D341Med (cell line): ENCODE data around the gene PLA2G3.

Experiments used
- DNase-seq: peaks from one replicate; pipeline ENCODE4 v3.0.0; 2012; ENCODE audit warnings: low spot score

The PLA2G3 gene

DNA sequence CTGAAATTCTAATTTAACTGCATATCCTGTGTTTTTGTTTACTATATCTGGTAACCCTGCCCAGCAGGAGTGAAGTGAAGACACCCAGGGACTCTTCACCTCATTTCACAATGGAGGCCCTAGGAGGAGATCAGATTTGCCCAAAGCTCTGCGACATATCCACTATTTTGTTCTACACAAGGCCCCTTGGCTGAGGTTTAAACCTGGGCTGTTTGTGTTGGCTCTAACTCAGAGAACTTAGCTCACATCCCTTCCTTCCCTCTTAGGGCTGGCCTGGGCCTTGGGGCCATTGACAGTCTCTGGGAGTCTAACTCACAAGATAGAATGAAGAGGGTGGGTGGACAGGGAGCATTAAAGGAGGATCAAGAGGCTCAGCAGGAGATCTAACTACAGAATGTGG is 8.2 kb upstream of the PLA2G3 start:
- DNase-seq: peak; percentile 28

DNA sequence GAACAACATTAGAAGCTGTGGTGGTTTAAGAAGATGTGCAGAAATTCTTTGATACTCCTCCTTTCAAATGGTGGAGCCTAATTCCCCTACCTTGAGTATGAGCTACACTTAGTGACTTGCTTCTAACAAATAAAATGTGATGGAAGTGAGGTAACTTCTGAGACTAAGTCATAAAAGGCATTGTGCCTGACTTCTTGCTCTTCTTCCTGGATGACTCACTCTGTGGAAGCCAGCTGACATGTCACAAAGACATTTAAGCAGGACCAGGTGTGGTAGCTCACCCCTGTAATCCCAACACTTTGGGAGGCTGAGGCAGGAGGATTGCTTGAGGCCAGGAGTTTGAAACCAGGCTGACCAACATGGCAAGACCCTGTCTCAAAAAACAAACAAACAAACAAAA is 3.9 kb upstream of the PLA2G3 start:
- DNase-seq: no peak

DNA sequence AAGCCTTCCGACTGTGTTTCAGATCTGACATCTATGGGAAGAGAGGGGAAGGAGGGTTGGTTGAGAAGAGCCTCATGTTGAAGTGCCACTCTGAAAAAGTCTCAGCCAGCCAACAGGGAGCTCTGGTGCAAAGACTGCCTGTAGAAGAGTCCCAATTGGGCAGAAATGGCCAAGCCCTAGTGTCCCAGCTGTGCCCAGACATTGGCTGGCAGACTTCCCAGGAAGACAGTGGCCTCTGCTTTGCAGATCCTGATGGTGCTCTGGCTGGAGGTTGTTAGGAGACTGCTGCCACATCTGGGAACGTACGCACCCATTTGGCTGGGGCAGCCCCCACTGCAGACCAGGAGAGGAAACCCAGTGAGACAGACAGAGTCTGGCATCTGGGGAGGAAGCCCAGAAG is 3.2 kb upstream of the PLA2G3 start:
- DNase-seq: no peak

DNA sequence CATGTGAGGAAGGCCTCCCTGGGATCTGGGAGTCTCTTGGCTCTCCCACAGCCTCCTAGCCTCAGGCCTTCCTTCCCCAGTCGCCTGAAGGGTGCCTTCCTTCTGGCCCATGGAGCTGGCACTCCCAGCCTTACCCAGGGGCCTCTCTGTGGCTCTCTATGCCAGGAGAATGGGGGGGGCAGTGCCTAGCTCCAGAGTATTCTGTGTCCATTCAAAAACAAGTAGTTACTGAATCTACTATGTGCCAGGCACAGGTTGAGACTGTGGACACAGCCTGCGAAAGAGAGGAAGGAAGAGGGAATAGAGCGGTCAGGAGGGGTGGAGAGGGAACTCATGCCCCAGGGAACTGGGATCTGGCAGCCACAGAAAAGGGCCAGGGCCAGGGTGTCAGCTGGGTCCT is 2.7 kb upstream of the PLA2G3 start:
- no peak for DNase-seq

DNA sequence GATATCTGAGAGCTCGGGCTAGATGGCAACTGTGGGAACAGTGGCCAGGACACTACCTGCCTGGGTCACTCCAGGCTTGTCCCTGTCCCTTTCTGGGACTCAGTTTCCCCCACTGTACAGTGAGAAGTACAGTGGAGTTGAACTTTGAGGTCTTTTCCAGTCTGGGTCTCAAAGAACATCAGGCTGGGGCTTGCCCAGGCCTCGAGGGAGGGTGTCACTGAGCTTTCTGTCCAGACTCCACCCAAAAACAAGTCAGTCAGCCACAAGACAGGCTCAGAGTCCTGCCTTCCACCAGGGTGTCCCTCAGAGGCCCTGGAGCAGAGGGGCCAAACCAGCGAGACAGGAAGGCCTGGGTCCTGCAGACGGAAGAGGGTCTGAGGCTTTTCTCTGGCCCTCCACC is 2.0 kb upstream of the PLA2G3 start:
- peak; percentile 4 for DNase-seq

DNA sequence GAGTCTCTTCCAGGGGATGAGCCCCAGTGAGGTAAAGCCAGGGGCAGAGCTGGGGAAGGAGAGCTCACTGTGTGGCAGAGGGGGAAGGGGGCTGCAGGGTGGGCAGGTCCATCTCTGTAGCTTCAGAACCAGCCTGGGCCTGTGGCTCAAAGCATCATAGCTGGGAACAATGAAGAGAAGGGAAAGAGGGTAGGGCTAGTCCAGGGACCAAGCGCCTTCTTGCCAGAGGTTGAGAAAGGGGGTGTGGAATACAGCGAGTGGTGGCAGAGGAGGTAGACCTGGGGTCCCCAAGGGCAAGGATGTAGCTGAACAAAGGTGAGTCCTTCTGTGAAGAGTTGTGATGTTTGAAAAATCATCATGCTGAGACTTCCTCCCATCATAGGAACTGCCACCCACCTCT is 1.2 kb upstream of the PLA2G3 start:
- peak; percentile 18 for DNase-seq

DNA sequence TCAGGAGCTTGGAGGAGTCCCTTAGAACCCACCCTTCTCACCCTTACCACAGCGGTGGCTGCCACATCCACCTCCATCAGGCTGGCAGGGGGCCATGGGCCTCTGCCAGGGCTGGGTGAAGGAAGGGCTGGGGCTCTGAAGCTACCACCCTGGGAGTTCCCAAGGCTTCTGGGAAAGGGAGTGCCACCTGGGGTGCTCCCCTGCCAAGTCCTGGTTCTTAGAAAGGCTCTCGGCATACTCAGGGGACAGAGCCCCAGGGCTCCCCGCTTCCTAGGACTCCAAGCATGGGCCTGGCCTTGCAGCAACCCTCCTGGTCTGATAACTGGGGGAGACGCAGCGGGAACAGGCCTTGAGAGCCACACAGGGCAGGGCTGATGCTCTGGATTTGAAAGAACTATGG is 438 bp upstream of the PLA2G3 start:
- DNase-seq: peak; percentile 35

DNA sequence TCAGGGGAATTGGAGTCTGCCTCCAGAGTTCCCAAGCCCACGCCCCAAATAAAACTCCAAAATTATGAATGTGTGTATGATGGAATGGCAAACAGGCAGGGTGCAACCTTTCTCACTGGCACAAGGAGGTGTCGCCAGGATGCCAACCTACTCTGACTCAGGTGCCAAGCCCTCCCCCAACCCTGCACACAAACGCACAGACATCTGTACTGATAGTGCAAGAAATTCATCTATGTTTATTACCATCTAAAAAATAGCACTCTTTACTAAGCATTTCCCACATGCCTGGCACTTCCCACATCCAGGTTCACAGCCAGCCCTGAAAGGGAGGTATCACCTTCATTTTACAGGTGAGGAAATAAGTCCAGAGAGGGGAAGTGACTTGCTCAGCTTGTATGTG is 1.2 kb downstream of the PLA2G3 start:
- no peak for DNase-seq

DNA sequence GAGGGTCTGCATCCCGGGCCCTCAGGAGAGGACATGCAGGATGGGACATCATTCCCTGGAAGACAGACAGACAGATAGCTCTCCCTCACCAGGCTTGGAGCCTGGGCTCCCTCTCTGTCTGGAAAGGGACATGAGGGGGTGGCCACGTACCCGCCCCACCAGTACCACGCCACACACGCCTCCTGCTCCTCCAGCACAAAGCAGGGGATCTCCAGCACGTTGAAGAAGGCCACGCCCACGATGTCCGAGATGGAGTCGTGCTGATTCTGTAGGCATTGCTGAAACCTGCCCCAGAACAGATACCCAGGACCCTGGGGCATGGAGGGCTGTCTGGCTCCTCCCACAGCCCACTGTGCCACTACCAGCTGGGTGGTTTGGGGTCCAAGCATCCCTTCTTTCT is 2.2 kb downstream of the PLA2G3 start:
- no peak for DNase-seq

DNA sequence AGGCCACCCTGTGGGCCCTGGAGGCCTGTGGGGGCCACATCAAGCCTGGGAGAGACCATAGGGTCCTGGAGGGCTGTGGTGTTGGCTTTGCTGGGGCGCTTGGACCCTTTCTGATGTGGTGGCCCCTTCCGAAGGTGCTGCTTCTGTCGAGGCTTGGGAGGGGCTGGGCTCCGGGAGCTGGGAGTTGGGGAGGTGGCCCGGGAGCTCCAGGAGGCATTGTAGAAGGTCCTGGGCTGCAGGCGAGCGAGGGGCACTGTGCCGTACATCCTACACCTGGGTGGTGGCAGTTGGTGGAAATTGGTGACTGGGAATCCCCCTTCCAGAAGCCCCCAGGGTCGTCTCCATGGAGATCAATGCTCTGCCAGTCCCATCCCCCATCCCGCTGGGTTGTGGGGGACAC is 2.6 kb downstream of the PLA2G3 start:
- no peak for DNase-seq

DNA sequence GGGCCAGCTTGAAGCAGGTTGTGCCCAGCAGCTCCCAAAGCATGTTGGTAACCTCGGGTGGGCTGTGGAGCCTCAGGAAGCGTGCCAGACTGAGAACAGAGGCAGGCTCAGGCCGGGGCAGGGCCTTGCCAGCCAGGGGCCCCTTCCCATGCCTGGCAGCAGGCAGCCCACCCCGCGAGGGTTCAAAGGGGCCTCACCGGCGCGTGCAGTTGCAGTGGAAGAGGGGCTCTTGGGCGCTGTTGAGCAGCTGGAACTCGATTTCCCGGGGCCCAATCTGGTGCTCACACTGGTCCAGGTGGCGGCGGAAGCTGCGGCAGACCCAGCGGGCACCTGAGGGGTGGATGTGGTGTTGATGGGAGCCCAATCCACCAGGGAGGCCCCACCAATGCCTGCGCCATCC is 3.6 kb downstream of the PLA2G3 start:
- DNase-seq: no peak

DNA sequence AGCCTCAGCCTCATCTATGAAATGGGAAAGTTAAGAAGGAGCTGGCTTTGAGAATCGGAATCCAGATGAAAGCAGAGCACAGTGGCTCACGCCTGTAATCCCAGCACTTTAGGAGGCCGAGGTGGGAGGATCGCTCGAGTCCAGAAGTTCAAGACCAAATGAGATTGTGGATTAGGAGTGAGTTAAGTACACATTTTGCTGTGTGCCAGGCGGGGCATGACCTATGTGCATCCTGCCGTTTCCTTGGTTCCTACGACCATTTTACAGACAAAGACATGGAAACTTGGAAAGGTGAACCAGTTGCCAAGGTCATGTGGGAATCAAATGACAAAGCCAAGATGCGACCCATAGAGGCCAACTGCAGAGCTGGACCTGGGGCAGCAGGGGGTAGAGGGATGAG is 4.2 kb downstream of the PLA2G3 start:
- no peak for DNase-seq

DNA sequence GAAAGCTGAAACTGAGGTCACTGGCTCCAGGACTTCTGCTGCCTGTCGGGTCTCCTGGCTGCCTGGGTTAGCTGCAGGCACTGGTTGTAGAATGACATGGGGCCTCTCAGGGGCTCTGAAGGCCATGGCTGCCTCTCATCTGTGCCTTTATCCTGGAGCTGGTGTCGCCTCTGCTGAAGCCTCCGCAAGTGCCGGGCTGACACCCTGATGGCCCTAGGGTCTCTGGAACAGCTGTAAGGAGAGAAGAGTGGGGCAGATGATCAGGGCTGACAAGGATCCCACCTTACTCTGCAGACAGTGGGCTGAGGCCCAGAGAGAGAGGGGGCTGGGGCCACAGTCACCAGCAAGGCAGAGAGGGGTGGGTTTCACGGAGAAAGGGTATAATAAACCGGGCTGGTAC is 4.6 kb downstream of the PLA2G3 start:
- DNase-seq: peak; percentile 15

DNA sequence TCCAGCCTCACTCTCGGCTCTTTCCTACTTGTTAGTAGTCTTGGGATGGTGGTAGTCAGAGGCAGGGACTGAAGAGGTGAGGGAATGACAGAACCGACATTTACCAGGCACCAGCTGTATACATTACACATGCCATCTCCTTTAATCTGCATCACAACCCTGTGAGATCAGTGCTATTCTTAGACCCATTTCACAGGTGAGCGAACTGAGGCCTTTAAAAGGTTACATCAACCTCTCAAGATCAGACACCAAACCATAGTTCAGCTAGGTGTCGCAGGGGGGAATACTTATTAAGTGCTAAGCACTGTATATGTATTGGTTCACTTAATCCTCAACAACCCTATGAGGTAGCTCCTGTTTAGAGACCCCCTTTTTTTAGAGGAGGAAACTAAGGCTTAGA is 5.6 kb downstream of the PLA2G3 start:
- no peak for DNase-seq

DNA sequence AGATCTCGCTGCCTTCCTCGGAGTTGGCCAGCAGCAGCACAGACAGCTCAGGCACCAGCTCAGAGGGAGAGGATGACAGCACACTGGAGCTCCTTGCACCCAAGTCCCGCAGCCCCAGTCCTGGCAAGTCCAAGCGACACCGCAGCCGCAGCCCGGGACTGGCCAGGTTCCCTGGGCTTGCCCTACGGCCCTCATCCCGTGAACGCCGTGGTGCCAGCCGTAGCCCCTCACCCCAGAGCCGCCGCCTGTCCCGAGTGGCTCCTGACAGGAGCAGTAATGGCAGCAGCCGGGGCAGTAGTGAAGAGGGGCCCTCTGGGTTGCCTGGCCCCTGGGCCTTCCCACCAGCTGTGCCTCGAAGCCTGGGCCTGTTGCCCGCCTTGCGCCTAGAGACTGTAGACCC is 6.4 kb downstream of the PLA2G3 start:
- DNase-seq: peak; percentile 28

DNA sequence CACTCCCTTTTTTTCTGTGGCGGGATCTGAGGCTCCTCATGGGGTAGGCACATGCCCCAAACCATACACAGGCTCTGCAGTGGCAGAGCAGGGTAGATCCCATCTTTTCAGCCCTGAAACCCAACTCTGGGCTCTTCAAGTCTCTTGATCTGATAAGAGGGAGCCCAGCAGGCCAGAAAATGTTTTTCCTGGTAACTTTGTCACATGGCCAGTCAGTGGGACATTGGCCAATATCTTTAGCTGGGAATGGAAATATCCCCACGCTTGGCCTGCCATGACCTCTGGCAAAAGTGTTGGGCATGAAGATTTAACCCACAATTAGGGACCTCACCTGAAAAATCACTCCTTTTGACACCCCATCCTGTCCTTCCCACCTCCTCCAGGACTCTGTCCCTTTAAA is 9.4 kb downstream of the PLA2G3 start:
- no peak for DNase-seq

DNA sequence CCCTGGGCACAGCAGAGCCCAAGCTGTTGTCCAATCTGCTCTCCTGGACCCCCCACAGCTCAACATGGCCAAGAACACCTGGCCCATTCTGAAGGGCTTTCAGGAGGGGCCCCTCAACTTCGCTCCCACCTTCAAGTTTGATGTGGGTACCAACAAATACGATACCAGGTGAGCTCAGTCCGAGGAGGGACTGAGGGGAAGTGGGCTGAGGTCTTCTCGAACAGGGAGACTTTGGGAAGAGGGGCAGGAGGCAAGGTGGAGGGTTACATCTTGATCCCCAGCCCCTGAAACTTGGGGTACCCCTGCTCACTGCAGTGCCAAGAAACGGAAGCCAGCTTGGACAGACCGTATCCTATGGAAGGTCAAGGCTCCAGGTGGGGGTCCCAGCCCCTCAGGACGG is 12.2 kb downstream of the PLA2G3 start:
- DNase-seq: no peak

DNA sequence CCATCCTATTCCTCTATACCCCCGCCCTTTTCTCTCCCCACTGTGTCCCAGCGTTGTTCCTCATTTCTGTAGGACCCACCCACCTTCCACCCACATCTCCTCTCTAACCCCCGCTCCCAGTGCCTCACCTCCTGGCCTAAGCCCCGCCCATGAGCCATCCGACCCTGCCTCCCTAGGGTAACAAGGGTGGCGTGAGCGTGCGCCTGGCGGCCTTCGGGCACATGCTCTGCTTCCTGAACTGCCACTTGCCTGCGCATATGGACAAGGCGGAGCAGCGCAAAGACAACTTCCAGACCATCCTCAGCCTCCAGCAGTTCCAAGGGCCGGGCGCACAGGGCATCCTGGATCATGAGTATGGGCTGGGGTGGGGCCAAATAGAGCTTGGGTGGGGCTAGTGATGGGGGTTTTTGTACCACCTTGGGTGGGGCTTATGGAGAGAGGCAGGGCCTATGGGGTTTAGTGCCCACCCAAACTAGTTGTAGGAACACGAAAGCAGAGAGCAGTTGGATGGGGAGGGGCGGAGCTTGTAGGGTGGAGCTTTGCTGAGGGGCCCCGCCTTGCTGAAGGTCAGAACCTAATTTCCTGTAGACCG is 13.0 kb downstream of the PLA2G3 start:
- DNase-seq: no peak

DNA sequence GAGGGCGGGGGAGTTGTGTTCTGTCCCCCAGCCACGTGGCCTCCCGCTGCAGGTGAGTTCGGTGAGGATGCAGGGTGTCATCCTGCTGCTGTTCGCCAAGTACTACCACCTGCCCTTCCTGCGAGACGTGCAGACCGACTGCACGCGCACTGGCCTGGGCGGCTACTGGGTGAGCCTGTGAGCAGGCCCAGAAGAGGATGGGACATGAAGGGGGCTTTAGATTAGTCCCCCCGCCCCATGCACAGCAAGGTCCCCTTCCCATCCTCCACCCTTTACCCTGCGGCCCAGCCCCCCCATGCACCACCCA is 13.5 kb downstream of the PLA2G3 start:
- no peak for DNase-seq

DNA sequence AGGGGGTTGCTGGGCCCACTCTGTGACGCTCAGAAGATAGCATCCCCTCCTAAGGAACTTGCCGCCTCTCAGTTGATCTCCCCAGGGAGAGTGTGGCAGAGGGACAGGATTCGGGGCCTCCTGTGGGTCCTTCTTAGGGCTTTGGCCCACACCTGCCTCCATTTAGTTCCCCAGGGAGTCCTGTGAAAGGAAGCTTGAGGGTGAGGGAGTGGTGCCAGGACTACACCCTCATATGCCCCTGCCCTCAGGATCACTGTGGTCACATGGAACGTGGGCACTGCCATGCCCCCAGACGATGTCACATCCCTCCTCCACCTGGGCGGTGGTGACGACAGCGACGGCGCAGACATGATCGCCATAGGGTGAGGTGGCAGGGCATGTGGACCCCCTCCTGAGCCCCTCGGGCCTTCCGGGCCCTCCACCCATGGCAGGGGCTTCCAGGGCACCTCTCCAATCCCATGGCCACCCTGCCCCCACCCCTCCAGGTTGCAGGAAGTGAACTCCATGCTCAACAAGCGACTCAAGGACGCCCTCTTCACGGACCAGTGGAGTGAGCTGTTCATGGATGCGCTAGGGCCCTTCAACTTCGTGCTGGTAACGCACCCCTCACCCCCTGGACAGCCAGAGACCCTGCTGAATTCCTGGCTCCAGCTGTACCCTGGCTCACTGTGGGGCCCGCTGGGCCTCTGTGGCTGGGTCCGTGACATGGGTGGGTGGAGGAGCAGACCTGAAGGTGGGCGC is 14.0 kb downstream of the PLA2G3 start:
- no peak for DNase-seq

DNA sequence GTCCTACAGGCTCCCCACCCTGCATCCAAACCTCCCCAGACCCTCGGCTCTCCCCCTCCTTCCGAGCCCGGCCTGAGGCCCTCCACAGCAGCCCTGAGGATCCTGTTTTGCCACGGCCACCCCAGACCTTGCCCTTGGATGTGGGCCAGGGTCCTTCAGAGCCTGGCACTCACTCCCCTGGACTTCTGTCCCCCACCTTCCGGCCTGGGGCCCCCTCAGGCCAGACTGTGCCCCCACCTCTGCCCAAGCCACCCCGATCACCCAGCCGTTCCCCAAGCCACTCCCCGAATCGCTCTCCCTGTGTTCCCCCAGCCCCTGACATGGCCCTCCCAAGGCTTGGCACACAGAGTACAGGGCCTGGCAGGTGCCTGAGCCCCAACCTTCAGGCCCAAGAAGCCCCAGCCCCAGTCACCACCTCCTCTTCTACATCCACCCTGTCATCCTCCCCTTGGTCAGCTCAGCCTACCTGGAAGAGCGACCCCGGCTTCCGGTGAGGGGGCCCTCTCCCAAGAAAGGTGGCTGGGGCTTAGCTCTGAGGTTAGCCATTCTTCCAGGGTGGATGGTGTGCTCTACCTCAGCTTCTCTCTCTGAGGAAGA is 14.7 kb downstream of the PLA2G3 start:
- no peak for DNase-seq

DNA sequence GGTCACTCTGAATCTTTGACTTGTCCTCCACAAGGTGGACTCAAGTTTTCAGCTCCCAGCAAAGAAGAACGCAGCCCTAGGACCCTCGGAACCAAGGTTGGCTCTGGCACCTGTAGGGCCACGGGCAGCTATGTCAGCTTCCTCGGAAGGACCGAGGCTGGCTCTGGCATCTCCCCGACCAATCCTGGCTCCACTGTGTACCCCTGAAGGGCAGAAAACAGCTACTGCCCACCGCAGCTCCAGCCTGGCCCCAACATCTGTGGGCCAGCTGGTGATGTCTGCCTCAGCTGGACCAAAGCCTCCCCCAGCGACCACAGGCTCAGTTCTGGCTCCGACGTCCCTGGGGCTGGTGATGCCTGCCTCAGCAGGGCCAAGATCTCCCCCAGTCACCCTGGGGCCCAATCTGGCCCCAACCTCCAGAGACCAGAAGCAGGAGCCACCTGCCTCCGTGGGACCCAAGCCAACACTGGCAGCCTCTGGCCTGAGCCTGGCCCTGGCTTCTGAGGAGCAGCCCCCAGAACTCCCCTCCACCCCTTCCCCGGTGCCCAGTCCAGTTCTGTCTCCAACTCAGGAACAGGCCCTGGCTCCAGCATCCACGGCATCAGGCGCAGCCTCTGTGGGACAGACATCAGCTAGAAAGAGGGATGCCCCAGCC is 15.4 kb downstream of the PLA2G3 start:
- no peak for DNase-seq

DNA sequence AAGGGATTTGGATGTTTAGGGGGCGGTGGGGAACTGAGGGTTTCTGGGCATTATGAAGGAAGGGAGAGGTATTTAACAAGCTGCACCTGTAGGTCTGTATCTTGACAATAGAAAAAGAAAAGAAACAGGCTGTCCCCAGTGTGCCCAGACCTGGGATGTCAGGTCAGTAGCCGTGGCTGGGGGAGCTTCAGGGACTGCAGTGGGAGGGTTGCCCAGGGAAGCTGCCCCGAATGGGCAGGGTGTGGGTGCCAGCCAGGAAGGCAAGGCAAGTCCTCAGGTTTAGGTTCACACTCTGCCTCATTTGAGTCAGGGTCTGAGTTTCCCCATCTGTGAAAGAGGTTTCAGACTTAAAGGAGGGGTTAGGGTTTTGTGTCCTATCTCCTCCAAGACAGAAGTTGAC is 16.0 kb downstream of the PLA2G3 start:
- no peak for DNase-seq

DNA sequence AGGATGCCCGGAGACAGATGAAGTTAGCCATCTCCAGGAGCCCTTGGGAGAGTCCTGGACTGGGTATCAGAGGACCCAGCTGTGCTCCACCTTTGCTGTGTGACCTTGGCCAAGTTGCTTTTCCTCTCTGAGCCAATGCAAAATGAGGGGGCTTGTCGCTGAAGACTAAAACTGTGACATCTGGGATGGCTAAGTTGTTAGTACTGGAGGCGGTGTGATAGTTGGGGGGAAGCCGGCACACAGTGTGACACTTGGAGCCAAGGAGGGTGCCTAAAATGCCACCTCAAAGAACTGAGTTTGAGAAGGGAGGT is 17.1 kb downstream of the PLA2G3 start:
- DNase-seq: no peak
